ENCODE data around the gene SFXN5.
"Not testable (repeated sequence)": the region's sequence is repeated elsewhere in the genome, so short reads cannot be mapped to it uniquely, and the experiment has no call there.

The SFXN5 gene

GRCh38 chr2:73076701-73077423, 5.3 kb upstream of the SFXN5 start:
- DNase-seq, result no peak

- no peak for DNase-seq
Observed at GRCh38 chr2:73075477-73076373, 4.2 kb upstream of the SFXN5 start.

- no peak for DNase-seq
Observed at GRCh38 chr2:73074110-73075069, 2.9 kb upstream of the SFXN5 start.

GRCh38 chr2:73072416-73072815, 904 bp upstream of the SFXN5 start:
- DNase-seq, result no peak

GRCh38 chr2:73072129-73072395, 550 bp upstream of the SFXN5 start:
- no peak for DNase-seq

- no peak for DNase-seq
Observed at GRCh38 chr2:73070643-73071359, 711 bp downstream of the SFXN5 start.

GRCh38 chr2:73069855-73070642, 1.5 kb downstream of the SFXN5 start:
- DNase-seq, result no peak

- no peak for DNase-seq
Observed at GRCh38 chr2:73069041-73069854, 2.3 kb downstream of the SFXN5 start.

- DNase-seq, result no peak
Observed at GRCh38 chr2:73068147-73068546, 3.4 kb downstream of the SFXN5 start.

- DNase-seq, result no peak
Observed at GRCh38 chr2:73067043-73067442, 4.5 kb downstream of the SFXN5 start.

- not testable (repeated sequence) for DNase-seq
Observed at GRCh38 chr2:73065070-73065469, 6.4 kb downstream of the SFXN5 start.

- no peak for DNase-seq
Observed at GRCh38 chr2:73063909-73064875, 7.3 kb downstream of the SFXN5 start.

- DNase-seq, result no peak
Observed at GRCh38 chr2:73063472-73063871, 8.0 kb downstream of the SFXN5 start.

- no peak for DNase-seq
Observed at GRCh38 chr2:73059106-73059505, 12.4 kb downstream of the SFXN5 start.

- DNase-seq, result no peak
Observed at GRCh38 chr2:73054980-73055379, 16.5 kb downstream of the SFXN5 start.

GRCh38 chr2:73053316-73054114, 18.0 kb downstream of the SFXN5 start:
- DNase-seq, result no peak

- DNase-seq, result no peak
Observed at GRCh38 chr2:73050121-73050545, 21.4 kb downstream of the SFXN5 start.
